Activated naive CD4-positive, alpha-beta T cell treated with Interleukin-2 at 50 U/mL for 16 hours (primary cell): ENCODE measurements around the gene RHOF.
"Not testable (repeated sequence)": the region's sequence is repeated elsewhere in the genome, so short reads cannot be mapped to it uniquely, and the experiment has no call there.

Experiments used
- DNase-seq: peaks from one replicate; pipeline ENCODE4 v3.0.0-alpha.2; 2020

The RHOF gene

DNA sequence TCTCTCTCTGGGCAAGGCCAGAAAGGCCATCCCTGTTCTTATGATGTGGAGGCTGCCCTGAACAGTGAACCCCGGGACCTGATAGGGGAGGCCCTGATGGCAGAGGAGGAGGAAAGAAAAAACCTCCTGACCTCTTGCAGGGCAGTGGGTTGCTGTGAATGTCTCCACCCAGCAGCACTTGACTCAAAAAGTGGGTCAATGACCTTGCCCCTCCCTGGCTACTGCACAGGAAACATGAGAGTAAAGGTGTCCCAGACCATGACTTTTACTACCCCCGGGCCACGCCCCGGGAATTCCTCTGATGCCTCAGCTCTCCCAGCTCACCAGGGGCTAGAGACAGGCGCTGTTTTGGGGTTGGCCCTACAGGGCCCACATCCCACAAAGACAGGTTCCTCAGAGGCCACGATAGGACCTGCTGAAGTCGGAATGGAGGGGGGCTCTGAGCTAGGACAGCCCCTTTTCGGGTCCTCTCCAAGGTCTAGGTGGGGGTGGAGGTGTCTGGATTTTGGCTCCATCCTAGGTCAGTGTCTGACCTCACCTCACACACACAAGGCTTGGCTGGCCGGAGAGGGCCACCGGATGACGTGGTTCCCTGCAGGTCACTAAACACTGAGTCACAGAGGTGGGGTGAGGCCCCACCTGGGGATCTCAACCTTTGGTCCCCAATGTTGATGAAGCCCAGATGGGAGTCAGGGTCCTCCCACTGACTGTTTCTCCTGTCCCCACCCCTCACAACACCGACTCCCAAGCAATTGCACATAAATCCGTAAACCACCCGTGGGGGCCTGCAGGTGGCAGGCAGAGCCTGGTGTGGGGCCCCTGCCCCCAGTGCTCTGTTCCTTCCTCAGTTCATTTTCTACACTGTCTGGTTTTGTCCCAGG, 1.6 kb downstream of the RHOF start:
- peak; percentile 40 for DNase-seq

DNA sequence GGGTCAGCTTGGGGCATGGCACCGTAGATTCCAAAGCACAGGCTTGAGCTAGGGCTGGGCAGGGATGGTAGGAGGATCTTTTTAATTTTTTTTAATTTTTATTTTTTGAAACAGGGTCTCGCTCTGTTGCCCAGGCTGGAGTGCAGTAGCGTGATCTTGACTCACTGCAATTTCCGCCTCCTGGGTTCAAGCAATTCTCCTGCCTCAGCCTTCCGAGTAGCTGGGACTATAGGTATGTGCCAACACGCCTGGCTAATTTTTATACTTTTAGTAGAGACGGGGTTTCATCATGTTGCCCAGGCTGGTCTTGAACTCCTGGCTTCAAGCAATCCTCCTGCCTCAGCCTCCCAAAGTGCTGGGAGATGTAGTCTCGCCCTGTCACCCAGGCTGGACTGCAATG, 2.7 kb downstream of the RHOF start:
- DNase-seq: not testable (repeated sequence)

DNA sequence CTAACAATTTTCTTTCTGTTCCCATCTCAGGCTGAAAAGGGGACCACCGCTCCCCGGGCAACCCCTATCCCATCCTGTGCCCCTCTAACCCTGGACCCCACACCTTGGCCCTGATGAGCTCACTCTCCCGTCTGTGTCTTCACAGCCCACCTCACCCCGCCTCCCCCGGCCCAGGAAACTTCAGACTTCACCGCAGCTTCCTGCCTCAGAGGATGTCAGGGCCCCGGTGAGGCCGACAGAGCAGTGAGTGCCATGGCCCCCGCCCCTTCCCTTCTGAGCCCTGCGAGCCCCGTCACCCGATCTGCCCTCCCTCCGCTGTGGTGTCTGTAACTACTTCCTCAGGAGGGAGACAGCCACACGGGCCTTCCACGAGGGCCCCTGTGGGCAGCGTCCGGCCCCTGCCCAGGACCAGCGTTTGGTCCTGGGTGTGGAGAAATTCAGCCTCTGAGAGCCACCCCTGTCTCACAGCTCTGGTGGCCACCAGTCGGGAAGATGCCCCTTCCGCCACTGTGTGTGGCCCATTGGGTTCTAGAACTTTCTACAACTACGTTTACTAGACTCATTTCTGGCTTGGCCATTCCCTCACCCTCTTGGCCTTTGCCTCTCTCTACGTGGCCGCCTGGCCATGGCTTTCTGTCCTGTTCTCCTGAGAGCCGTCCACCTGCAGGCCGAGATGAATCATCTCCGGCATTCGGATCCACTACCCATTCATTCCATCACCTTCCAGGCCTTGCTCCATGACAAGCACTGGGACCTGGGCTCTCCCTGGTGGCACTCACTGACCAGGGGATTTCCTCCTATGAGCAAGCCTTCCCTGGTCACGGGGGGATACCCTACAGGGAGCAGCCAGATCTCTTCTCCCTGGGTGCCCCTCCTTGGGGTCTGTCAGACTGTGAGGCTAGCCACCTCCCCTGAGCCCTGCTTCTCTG, 3.4 kb downstream of the RHOF start:
- peak; percentile 93 for DNase-seq

DNA sequence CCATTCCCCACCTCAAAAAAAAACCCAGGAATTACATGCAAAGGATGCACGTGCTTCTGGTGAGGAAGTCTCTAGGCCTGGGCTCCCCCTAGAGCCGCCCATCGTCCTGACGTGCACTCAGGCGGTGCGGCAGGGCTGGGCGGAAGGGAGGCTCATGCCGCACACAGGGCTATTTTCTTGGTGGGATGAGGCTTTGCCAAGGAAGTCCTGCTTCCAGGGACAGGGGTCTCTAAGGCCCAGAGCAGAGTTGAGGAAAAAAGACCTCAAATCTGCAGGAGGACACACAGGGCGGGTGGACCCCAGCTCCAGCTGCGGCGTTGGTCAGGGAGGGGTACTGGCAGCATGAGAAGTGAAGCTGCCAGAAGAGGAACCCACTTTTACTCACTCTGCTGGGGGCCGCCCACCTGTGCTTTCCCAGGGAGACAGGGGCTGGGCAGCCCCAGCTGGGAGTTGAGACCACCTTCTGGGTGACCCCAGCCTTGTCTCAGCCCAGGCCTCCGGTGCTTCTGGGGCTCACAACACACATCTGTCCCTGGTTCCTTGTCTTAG, 4.2 kb downstream of the RHOF start:
- peak; percentile 43 for DNase-seq

DNA sequence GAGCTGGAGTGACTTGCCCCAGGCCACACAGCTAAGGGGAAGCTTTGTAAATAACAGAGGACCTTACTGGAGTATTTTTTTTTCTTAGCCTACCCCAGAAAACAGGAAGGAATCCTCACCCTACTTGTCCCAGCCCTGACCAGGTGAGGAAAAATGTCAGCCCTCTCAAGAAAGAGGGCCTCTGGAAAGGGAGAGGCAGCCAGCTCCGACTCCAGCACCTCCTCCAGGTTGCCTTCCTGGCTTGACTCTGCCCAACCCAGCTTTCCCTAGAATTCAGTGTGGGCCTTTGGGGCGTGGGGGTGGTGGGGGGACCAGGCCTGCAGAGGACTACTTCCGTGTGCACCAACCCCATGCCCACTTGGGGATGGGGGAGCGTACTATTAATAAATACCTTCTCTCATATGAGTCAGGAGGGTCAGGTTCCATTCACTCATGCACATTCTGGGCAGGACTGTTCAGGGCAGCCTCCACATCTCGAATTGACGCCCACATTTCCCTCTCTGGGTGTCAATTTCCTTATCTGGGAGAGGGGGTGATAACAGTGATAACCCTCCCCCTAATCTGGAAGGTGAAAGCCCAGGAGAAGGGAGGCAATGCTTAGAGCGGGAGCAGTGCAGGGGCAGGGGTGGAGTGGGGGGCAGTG, 5.2 kb downstream of the RHOF start:
- no peak for DNase-seq

DNA sequence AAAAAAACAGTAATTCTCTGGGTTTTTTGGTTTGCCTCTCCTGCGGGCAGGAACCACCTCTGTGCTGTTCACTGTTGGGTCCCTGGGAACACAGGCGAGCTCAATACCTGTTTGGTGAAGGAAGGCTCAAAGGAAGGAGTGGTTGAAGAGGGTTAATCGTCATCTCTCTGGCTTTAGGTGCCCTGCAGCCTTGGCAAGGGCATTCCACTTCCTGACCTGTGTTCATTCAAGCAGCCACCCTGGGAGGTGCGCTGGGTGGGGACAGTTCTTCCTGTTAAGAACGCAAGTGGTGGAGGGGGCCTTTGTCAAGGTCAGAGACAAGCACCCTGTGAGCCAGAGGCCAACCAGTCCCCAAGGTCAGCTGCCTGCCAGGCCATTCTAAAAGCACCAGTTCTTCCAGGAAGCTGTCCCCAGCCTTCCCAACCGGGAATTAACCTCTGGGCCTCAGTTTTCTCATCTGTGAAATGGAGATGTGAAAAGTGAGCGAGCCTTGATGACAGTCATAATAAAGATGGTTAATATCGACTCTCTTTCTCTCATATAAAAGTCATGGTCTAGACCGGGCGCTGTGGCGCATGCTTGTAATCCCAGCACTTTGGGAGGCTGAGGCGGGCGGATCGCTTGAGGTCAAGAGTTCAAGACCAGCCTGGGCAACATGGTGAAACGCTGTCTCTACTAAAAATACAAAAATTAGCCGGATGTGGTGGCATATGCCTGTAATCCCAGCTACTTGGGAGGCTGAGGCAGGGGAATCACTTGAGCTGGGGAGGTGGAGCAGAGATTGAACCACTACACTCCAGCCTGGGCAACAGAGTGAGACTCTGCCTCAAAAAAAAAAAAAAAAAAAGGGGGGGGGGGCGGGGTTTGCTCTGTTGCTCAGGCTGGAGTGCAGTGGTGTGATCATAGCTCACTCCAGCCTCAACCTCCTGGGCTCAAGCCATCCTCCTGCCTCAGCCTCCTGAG, 6.1 kb downstream of the RHOF start:
- peak; percentile 51 for DNase-seq

DNA sequence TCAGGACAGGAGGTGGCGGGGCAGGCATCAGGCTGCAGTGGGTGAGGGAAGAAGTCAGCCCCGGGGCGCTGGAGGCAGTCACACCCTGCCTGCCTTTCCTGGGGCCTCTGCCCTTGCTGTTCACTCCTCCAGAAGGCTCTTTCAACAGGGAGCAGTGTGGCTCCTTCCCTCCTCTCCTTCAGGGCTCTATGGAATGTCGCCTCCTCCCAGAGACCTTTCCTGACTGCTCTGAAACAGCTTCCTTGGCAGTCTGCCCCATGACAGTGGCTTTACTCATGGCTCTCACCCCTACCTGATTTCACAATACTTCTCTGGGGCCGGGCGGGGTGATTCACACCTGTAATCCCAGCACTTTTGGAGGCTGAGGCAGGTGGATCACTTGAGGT, 7.1 kb downstream of the RHOF start:
- DNase-seq: peak; percentile 51

DNA sequence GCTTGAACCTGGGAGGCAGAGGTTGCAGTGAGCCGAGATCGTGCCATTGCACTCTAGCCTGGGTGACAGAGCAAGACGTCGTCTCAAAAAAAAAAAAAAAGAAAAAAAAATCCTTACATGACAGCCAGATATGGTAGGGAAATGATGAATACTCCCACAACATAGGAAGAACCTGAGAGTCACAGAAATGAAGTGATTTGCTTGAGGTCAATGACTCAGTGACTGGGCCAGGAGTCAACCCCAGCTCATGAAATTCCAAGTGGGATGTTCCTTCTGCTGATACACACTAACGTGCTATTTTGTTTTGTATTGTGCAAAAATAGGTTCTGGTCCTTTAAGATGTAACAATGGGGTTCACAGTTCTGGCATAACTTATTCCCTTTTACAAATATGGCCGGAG, 9.0 kb downstream of the RHOF start:
- DNase-seq: no peak

DNA sequence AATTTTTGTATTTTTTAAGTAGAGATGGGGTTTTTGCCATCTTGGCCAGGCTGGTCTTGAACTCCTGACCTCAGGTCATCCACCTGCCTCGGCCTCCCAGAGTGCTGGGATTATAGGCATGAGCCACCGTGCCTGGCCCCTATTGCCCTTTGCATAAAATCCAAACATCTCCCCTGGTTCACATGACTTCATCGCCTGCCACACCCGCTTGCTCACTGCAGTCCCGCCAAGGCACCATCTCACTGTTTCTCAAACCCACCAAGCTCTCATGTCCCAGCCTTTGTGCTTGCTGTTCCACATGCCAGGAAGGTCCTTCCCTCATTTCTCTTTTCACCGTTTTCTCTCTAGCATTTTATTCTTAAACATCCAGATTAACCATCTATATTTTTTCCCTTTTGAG, 9.7 kb downstream of the RHOF start:
- no peak for DNase-seq

DNA sequence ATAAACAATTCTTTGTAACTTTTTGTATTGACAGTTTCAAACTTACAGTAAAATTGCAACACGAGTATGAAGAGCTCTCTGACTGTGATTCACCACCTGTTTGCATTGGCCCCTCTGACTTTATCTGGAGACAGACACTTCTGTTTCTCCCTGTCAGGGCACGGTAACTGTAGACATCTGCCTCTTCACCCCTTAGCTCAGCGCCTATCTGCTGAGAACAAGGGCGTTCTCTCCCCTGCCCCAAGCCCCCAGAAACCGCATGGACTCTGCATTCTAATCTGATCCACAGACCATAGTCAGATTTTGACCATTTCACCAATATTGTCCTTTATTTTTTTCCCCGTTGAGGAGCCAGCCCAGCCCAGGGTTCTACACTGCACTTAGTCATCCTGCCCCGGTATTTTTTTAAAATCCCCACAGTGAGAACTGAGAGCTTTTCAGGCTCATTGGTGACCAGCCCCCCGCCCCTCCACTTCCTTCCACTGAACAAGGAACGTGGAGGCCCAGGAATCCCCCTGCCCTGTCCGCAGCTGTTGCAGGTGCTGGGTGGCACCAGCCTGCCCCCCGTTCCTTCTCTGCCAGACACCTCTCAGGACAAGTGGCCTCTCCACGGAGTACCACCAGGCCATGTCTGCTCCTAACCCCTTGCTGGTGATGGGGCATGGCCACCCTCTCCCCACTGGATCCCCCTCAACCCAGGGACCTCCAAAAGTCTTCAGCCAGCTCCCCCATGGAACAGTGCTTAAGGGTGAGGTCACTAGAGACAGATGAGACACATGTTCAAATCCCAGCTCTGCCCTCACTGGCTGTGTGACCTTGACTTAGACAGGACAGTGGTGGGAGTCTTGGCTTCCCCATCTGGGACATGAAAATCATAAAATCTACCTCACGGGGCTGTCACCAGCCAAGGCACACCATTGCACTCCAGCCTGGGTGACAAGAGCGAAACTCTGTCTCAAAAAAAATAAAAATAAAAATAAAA, 11.2 kb downstream of the RHOF start:
- peak; percentile 71 for DNase-seq

DNA sequence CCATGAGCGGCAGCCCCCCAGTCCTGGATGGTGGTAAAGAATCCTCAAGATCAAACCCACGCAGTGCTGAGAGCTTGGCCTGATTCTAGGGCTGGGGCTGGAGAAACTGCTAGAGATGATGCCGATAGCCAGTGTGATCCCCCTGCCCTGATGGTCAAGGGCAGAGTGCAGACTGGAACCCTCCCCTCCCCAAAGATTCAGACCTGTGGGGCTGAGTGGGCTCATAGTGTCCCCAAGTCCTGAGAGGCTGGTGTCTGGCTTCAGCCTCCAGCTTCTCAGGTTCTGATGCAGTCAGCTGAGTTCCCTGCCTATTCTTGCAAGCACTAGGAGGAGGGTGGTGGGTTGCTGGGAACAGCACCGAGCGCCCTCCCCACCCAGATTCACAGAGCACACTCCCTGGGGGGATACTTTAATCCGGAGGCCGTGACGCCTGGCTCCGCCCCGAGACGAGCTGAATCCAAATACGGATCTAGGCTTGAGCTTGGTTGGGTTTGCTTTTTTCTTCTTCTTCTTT, 11.9 kb downstream of the RHOF start:
- no peak for DNase-seq

DNA sequence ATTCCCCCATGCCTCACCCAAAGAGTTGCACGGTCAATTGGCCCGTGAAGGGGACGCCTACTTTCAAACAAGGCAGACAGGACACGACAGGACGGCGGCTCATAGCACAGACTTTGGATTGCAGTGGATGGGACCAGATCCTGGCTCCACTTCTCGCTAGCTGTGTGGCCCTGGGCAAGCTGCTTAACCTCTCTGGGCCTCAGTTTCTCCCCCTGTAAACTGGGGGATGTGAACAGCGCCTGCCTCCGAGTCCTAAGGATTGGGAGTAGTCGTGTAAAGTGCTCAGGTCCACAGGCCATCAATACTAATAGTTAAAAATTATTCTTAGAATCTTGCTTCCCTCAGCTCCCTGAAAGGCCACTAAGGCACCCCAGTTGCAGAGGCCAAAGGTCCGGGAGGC, 13.1 kb downstream of the RHOF start:
- DNase-seq: no peak

DNA sequence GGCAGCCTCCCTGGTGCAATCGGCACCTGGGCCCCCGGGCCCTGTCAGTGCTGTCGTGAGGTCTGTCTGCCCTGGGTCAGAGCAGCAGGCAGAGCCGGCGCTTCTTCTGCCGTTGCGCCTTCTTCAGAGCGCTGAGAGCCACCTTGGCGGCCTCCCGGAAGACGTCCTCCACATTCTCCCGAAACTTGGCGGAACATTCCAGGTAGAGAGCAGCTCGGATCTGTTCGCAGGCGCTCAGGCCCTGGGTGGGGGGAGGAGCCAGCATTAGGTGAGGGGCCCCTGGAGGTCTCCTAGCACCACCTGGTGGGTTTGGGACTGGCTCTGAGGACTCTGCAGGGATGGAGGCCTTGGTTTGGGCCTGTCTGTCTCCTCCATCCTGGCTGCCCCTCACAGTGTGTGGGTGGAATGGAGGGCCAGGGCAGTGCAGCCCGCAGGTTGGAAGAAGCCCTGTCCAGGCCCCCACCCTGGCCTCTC, 14.0 kb downstream of the RHOF start:
- no peak for DNase-seq

DNA sequence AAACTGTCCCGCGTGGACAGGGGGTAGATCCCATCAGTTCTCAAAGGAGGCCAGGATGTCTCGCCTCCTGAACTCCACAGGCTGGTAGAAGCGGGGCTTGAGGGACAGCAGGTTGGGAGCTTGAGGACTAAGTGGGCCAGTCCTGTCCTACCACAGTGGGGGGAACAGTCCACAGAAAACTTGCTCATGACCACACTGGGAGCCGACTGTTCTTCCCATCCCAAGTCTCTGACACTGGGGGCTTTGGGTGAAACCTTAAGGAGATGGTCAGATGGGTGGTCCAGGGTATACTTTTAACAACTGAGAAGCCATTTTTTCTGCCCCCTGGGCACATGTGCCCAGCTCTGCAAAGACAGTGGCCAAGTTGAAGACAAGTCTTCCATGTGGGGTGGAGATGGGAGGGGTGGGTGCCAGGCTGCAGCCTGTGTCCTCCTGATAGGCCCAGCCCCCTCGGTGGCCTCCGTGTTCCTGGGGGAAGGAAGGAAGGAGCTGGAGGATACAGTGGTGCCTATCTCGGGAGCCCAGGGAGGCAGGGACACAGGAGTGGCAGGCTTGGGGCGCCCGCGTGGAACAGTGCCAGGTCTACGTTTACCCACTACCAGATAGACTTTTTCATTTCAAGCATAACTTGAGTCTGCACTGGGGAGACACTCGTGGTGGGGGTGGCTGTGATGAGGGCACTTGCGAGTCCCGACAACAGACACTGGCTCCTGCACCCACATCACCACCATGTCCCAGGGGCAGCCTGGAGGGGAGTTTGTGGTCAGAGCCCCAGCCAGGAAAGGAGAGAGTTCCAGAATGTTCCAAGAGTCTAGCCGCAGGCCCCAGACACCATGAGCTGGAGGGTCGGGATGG, 14.7 kb downstream of the RHOF start:
- DNase-seq: no peak

DNA sequence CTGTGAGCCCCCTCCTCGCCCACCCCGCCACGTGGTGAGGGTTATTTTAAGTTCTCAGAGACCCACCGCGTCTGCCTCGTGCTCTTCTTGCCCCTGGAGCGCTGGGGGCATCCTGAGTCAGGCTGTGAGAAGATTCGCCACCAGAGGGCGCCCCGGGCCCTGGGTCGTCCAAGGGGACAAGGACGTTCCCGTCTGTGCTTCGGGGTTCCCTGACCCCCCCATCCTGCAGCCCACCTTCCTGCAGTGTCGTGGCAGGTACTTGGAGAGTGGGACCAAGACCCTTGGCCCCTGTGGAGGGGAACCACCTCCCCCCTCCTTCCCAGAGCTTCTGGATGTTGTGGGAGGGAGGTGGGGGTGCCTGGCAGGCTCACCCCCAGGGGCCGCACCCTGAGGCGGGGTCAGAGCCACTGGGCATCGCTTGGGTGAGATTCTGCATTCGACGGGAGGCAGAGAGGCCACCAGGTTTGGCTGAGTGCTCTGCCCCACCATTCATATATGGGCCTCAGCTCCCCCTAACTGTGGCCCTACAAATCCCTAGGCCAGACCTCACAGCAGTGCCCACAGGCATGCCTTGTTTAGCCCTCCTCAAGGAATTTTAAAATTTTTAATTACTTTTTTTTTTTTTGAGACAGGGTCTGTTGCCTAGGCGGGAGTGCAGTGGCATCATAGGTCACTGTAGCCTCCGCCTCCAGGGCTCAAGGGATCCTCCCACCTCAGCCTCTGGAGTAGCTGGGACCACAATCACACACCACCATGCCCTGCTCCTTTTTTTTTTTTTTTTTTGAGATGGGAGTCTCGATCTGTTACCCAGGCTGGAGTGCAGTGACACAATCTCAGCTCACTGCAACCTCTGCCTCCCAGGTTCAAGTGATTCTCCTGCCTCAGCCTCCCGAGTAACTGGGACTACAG, 17.0 kb downstream of the RHOF start:
- DNase-seq: peak; percentile 90

DNA sequence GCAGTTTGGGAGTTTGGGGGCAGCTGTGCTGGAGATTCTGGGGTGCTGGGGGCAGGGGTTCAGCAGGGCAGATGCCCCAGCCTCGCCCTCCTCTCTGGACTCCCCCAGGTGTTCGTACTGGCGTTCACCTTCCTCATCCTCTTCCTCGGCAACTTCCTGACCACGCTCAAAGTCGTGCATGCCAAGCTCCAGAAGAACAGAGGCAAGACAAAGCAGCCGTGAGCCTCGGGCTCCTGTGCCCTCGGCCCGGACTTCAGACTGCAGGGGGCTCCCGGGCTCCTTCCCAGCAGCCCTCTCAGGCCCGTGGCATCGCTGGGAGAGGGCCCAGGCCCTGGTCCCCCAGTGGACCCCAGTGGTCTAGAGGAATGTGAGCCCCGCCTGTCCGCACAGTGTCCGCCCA, 18.0 kb downstream of the RHOF start:
- DNase-seq: no peak

DNA sequence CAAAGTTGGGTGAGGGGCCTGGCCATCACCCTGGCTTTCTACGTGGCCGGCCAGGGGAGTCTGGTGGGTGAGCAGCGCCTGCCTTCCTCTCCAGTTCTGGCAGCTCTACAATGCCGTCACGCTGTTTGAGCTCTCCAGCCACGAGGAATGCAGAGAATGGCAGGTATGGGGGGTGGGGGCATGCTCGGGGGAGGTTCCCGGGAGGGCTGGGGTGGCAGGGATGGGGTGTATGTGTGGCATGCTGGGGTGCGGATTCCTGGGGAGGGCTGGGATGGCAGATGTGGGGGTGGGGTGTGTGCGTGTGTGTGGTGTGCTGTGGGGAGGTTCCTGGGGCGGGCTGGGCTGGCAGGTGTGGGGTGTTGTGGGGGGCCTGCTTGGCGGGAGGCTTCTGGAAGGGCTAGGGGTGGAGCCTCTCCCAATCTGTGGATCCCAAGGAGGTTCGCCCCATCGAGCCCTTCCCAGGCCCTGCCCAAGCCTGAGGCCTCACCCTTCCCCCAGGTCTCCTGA, 18.5 kb downstream of the RHOF start:
- no peak for DNase-seq
